Measurements from ENCODE around the gene ERP27. TPM values are rescaled to one million over a fixed set of nuclear protein-coding genes. Genes with fewer than 3 reads are reported as not detected.

Gene ERP27
- total RNA-seq, 1 experiment from 2014 or later = 0.98 TPM

GRCh38 chr12:14893506-14894250 is 44.7 kb downstream of the ERP27 start:
- Histone ChIP-seq H3K4me3 (ENCODE audit: low read depth, low read length) (no peak overlapping the region), H3K4me1 (no peaks in the 10 kb centered on the region), H3K9me3 (no peaks in the 10 kb centered on the region), H3K36me3 (ENCODE audit: control insufficient read depth, insufficient read depth, low read length) (no peaks in the 10 kb centered on the region), H3K27me3 (replicated peaks; ENCODE audit: control insufficient read depth, insufficient read depth, low read length) (no peaks in the 10 kb centered on the region)
- Mint-ChIP-seq H3K9me3 (ENCODE audit: unreplicated experiment) (no peaks in the 10 kb centered on the region), H3K36me3 (ENCODE audit: insufficient read depth, unreplicated experiment) (no peaks in the 10 kb centered on the region), H3K27me3 (ENCODE audit: insufficient read depth, unreplicated experiment) (peaks cover 3% of the 10 kb centered on the region), H3K4me1 (ENCODE audit: low read depth, unreplicated experiment) (no peaks in the 10 kb centered on the region), H3K27ac (ENCODE audit: unreplicated experiment) (no peak overlapping the region), H3K4me3 (ENCODE audit: unreplicated experiment) (no peak overlapping the region)
- ChIA-PET CTCF (no interaction called here), POLR2A (no interaction called here)
- no peak for TF ChIP-seq CTCF (IDR thresholded peaks at IDR 0.05; ENCODE audit: insufficient read depth in 1 of 2, low read depth in 1 of 2, low read length in 1 of 2, severe bottlenecking in 1 of 2, unreplicated experiment in 1 of 2)
- BruUV-seq (replicated peaks) = no TSS peak
- DNase-seq = no peak
- intact Hi-C loops (cut with micrococcal nuclease; ENCODE audit: unreplicated experiment) = loop anchor here (2.0 kb wide), 2 partner anchors 83 to 169 kb away; no protein-coding TSS in a partner anchor

GRCh38 chr12:14892726-14893505 is 45.4 kb downstream of the ERP27 start:
- Histone ChIP-seq H3K9me3 (no peaks in the 10 kb centered on the region), H3K4me1 (no peaks in the 10 kb centered on the region), H3K36me3 (ENCODE audit: control insufficient read depth, insufficient read depth, low read length) (no peaks in the 10 kb centered on the region), H3K27me3 (replicated peaks; ENCODE audit: control insufficient read depth, insufficient read depth, low read length) (no peaks in the 10 kb centered on the region), H3K4me3 (ENCODE audit: low read depth, low read length) (no peak overlapping the region)
- no peaks in the 10 kb centered on the region for H3K9me3 Mint-ChIP-seq (ENCODE audit: unreplicated experiment)
- BruUV-seq (replicated peaks) = no TSS peak
- DNase-seq = peak in 1 of 2 experiments; percentile 18
- no peaks in the 10 kb centered on the region for H3K4me1 Mint-ChIP-seq (ENCODE audit: low read depth, unreplicated experiment)
- H3K27me3 Mint-ChIP-seq (ENCODE audit: insufficient read depth, unreplicated experiment) = peaks cover 7% of the 10 kb centered on the region
- ChIA-PET CTCF (interaction anchor here (0.8 to 1.2 kb wide), 2 partner anchors 20 to 82 kb away, joined by 3 to 5 read pairs; no protein-coding TSS in a partner anchor), POLR2A (no interaction called here)
- no peaks in the 10 kb centered on the region for H3K36me3 Mint-ChIP-seq (ENCODE audit: insufficient read depth, unreplicated experiment)
- H3K27ac Mint-ChIP-seq (ENCODE audit: unreplicated experiment) = no peak overlapping the region
- TF ChIP-seq CTCF (IDR thresholded peaks at IDR 0.05; ENCODE audit: insufficient read depth in 1 of 2, low read depth in 1 of 2, low read length in 1 of 2, severe bottlenecking in 1 of 2, unreplicated experiment in 1 of 2) = peak in 1 of 2 experiments; percentile 19
- intact Hi-C loops (cut with micrococcal nuclease; ENCODE audit: unreplicated experiment) = loop anchor here (1.0 to 2.0 kb wide), 2 partner anchors 48 to 82 kb away; no protein-coding TSS in a partner anchor
- H3K4me3 Mint-ChIP-seq (ENCODE audit: unreplicated experiment) = no peak overlapping the region

DNA sequence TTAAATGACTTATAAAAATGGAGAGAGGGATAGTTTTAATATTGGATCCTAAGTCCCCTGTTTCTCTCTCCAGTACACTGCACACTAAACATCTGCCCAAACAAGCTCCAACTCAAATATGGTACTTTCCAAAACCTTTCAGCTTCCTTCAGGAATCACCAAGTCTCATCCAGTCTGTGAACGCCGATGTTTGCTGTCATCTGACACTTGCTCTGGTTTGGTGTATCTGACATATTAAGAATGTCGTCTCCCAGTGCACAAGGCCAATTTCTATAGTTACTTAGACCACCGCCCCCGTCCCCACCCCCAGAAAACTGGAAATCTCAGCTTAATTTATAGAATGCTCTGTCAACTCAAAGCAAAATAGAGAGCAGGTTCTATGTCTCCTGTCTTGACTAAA is 47.6 kb downstream of the ERP27 start:
- BruUV-seq (replicated peaks) = no TSS peak
- POLR2A ChIA-PET = no interaction called here
- no peak for TF ChIP-seq CTCF (IDR thresholded peaks at IDR 0.05; ENCODE audit: insufficient read depth in 1 of 2, low read depth in 1 of 2, low read length in 1 of 2, severe bottlenecking in 1 of 2, unreplicated experiment in 1 of 2)

More for the DNA sequence above, 47.6 kb downstream of the ERP27 start:
- Histone ChIP-seq H3K27me3 (replicated peaks; ENCODE audit: control insufficient read depth, insufficient read depth, low read length) (no peaks in the 10 kb centered on the region), H3K4me1 (no peaks in the 10 kb centered on the region), H3K4me3 (ENCODE audit: low read depth, low read length) (no peak overlapping the region), H3K36me3 (ENCODE audit: control insufficient read depth, insufficient read depth, low read length) (no peaks in the 10 kb centered on the region), H3K9me3 (no peaks in the 10 kb centered on the region)
- Mint-ChIP-seq H3K4me3 (ENCODE audit: unreplicated experiment) (no peak overlapping the region), H3K9me3 (ENCODE audit: unreplicated experiment) (no peaks in the 10 kb centered on the region), H3K36me3 (ENCODE audit: insufficient read depth, unreplicated experiment) (no peaks in the 10 kb centered on the region), H3K4me1 (ENCODE audit: low read depth, unreplicated experiment) (no peaks in the 10 kb centered on the region), H3K27ac (ENCODE audit: unreplicated experiment) (no peak overlapping the region), H3K27me3 (ENCODE audit: insufficient read depth, unreplicated experiment) (peaks cover 12% of the 10 kb centered on the region)
- DNase-seq = no peak
- CTCF ChIA-PET = no interaction called here
- intact Hi-C loops (cut with micrococcal nuclease; ENCODE audit: unreplicated experiment) = no loop called here
